ENCODE data around the gene EPS15. TPM values are rescaled to one million over a fixed set of nuclear protein-coding genes. Genes with fewer than 3 reads are reported as not detected.

The EPS15 gene
- total RNA-seq, 4 donors from 2014 or later, result 56.9 to 80.5 (median 64.3) TPM

GRCh38 chr1:51444534-51445192 is 74.4 kb downstream of the EPS15 start:
- H3K4me3 ChIP-seq (ENCODE audit: low read depth, poor library complexity, severe bottlenecking), result no peak overlapping the region
- intact Hi-C loops (cut with DNase I; ENCODE audit: low total_unique reads), result no loop called here
- DNase-seq (ENCODE audit: low spot score in 2 of 2), result no peak
- no peak for TF ChIP-seq CTCF (IDR thresholded peaks at IDR 0.05)
- TF ChIP-seq POLR2A (IDR thresholded peaks at IDR 0.05), result no peak
- WGBS, 2 donors, result 78 to 85% methylated on average over 3 of the region's 3 CpGs

GRCh38 chr1:51444096-51444495 is 75.0 kb downstream of the EPS15 start:
- no peak for DNase-seq (ENCODE audit: low spot score in 2 of 2)
- WGBS, 2 donors, result 88% methylated on average over 1 of the region's 1 CpG
- H3K4me3 ChIP-seq (ENCODE audit: low read depth, poor library complexity, severe bottlenecking), result no peak overlapping the region
- TF ChIP-seq CTCF (IDR thresholded peaks at IDR 0.05) (no peak), POLR2A (IDR thresholded peaks at IDR 0.05) (no peak)
- intact Hi-C loops (cut with DNase I; ENCODE audit: low total_unique reads), result no loop called here

- intact Hi-C loops (cut with DNase I; ENCODE audit: low total_unique reads), result no loop called here
These were observed 75.5 kb downstream of the EPS15 start for GRCh38 chr1:51443555-51443954.

GRCh38 chr1:51442616-51443015 is 76.5 kb downstream of the EPS15 start:
- no peak for DNase-seq (ENCODE audit: low spot score in 2 of 2)
- 82 to 87% methylated on average over 1 of the region's 1 CpG for WGBS, 2 donors
- intact Hi-C loops (cut with DNase I; ENCODE audit: low total_unique reads), result no loop called here
- H3K4me3 ChIP-seq (ENCODE audit: low read depth, poor library complexity, severe bottlenecking), result no peak overlapping the region
- no peak for TF ChIP-seq CTCF (IDR thresholded peaks at IDR 0.05)
- no peak for TF ChIP-seq POLR2A (IDR thresholded peaks at IDR 0.05)

More at GRCh38 chr1:51443555-51443954, 75.5 kb downstream of the EPS15 start:
- H3K4me3 ChIP-seq (ENCODE audit: low read depth, poor library complexity, severe bottlenecking), result no peak overlapping the region
- TF ChIP-seq POLR2A (IDR thresholded peaks at IDR 0.05) (no peak), CTCF (IDR thresholded peaks at IDR 0.05) (no peak)
- no peak for DNase-seq (ENCODE audit: low spot score in 2 of 2)
- 94 to 95% methylated on average over 5 of the region's 5 CpGs for WGBS, 2 donors

GRCh38 chr1:51442198-51442597 is 76.9 kb downstream of the EPS15 start:
- intact Hi-C loops (cut with DNase I; ENCODE audit: low total_unique reads), result no loop called here
- no peak for DNase-seq (ENCODE audit: low spot score in 2 of 2)
- no peak overlapping the region for H3K4me3 ChIP-seq (ENCODE audit: low read depth, poor library complexity, severe bottlenecking)
- TF ChIP-seq CTCF (IDR thresholded peaks at IDR 0.05) (no peak), POLR2A (IDR thresholded peaks at IDR 0.05) (no peak)

GRCh38 chr1:51439895-51440294 is 79.2 kb downstream of the EPS15 start:
- 89 to 91% methylated on average over 4 of the region's 4 CpGs for WGBS, 2 donors
- DNase-seq (ENCODE audit: low spot score in 2 of 2), result no peak
- no peak for TF ChIP-seq CTCF (IDR thresholded peaks at IDR 0.05)
- no peak for TF ChIP-seq POLR2A (IDR thresholded peaks at IDR 0.05)
- intact Hi-C loops (cut with DNase I; ENCODE audit: low total_unique reads), result no loop called here
- H3K4me3 ChIP-seq (ENCODE audit: low read depth, poor library complexity, severe bottlenecking), result no peak overlapping the region

Data from lower leg skin (tissue), 4 donors.